Upper lobe of right lung (tissue), 1 donor: Measurements from ENCODE around the gene FUBP3. TPM values are rescaled to one million over a fixed set of nuclear protein-coding genes. Genes with fewer than 3 reads are reported as not detected.

Experiments
- ATAC-seq: fragments of 200-7000 bp; cut with Tn5 transposase; one replicate; pipeline ENCODE4 v1.9.1; 2020; ENCODE audit warnings: mild to moderate bottlenecking, moderate library complexity
- DNase-seq: peaks from one replicate; pipeline ENCODE4 v3.0.0-alpha.2; 2020
- H3K27ac ChIP-seq: fragments of 200-600 bp; one replicate; pipeline ENCODE4 v1.8.0; 2022
- H3K27me3 ChIP-seq: fragments of 200-600 bp; one replicate; pipeline ENCODE4 v1.8.0; 2022; ENCODE audit warnings: mild to moderate bottlenecking
- H3K36me3 ChIP-seq: fragments of 200-600 bp; one replicate; pipeline ENCODE4 v1.8.0; 2022
- H3K4me1 ChIP-seq: fragments of 200-600 bp; one replicate; pipeline ENCODE4 v1.8.0; 2022
- H3K4me3 ChIP-seq: fragments of 200-600 bp; one replicate; pipeline ENCODE4 v1.8.0; 2022; ENCODE audit warnings: mild to moderate bottlenecking
- H3K9me3 ChIP-seq: fragments of 200-600 bp; one replicate; pipeline ENCODE4 v1.8.0; 2022
- intact Hi-C: fragments of 100-400 bp; cut with DNase I; formaldehyde crosslinking; loops from one replicate; pipeline ENCODE4 v1.11.0; 2022
- total RNA-seq: library from RNA; stranded (reverse); fragmentation: NEBNext Ultra II Directional; extraction: Animal tissue kit (Norgen Biotek cat#: 25700); gene quantifications from one replicate; pipeline ENCODE4 v1.2.1, GENCODE V29; 2021
- TF ChIP-seq, protein P1 (sequence below): fragments of 200-600 bp; IDR thresholded peaks from one replicate; pipeline ENCODE4 v1.8.0; 2022; ENCODE audit warnings: antibody characterized with exemption
- donor health status: DM: no; HTN: yes; CAD: no; lungs with severe emphysema.

Gene FUBP3
- total RNA-seq, 1 donor from 2014 or later: 39.7 TPM

- Histone ChIP-seq H3K27me3 (no peaks in the 10 kb centered on the region), H3K4me1 (no peaks in the 10 kb centered on the region), H3K36me3 (peaks cover 98% of the 10 kb centered on the region), H3K9me3 (no peaks in the 10 kb centered on the region), H3K27ac (no peak overlapping the region), H3K4me3 (no peak overlapping the region)
- ATAC-seq (no peak), DNase-seq (peak; percentile 41)
- intact Hi-C loops: no loop called here
- TF ChIP-seq, protein P1, sequence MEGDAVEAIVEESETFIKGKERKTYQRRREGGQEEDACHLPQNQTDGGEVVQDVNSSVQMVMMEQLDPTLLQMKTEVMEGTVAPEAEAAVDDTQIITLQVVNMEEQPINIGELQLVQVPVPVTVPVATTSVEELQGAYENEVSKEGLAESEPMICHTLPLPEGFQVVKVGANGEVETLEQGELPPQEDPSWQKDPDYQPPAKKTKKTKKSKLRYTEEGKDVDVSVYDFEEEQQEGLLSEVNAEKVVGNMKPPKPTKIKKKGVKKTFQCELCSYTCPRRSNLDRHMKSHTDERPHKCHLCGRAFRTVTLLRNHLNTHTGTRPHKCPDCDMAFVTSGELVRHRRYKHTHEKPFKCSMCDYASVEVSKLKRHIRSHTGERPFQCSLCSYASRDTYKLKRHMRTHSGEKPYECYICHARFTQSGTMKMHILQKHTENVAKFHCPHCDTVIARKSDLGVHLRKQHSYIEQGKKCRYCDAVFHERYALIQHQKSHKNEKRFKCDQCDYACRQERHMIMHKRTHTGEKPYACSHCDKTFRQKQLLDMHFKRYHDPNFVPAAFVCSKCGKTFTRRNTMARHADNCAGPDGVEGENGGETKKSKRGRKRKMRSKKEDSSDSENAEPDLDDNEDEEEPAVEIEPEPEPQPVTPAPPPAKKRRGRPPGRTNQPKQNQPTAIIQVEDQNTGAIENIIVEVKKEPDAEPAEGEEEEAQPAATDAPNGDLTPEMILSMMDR: no peak
Observed at GRCh38 chr9:130633336-130634190, 54.2 kb downstream of the FUBP3 start.

- H3K27ac ChIP-seq: no peak overlapping the region
- no peak overlapping the region for H3K4me3 ChIP-seq
- no peaks in the 10 kb centered on the region for H3K9me3 ChIP-seq
- H3K36me3 ChIP-seq: peaks cover 91% of the 10 kb centered on the region
- intact Hi-C loops: no loop called here
- H3K27me3 ChIP-seq: no peaks in the 10 kb centered on the region
- TF ChIP-seq, protein P1: no peak
- H3K4me1 ChIP-seq: no peaks in the 10 kb centered on the region
- ATAC-seq (no peak), DNase-seq (peak; percentile 53)
Observed at GRCh38 chr9:130634191-130634768, 54.9 kb downstream of the FUBP3 start.

GRCh38 chr9:130634801-130635200 is 55.4 kb downstream of the FUBP3 start:
- no peak for ATAC-seq
- Histone ChIP-seq H3K4me3 (no peak overlapping the region), H3K36me3 (peaks cover 85% of the 10 kb centered on the region), H3K27ac (no peak overlapping the region), H3K4me1 (no peaks in the 10 kb centered on the region), H3K27me3 (no peaks in the 10 kb centered on the region), H3K9me3 (no peaks in the 10 kb centered on the region)
- TF ChIP-seq, protein P1: no peak
- DNase-seq: peak; percentile 28
- intact Hi-C loops: no loop called here

DNA sequence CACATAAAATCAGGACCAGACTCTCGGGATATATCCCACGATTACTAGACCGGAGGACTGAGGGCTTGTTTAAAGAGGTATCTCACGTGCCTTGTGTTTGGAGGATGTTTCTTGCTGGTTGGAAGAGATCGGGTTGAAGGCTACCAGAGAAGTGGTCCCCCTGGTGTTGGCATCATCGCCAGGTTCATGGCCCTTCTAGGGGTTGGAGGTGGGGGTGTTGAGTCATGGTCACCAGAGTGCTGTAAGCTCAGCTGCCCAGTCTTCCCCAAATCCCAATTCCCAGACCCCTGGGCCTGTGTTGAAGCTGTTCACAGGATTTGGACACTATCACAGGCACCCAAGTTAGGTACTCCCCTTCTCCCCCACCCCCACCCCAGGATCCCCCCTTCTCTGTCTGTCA is 55.9 kb downstream of the FUBP3 start:
- peaks cover 80% of the 10 kb centered on the region for H3K36me3 ChIP-seq
- H3K27me3 ChIP-seq: no peaks in the 10 kb centered on the region
- intact Hi-C loops: no loop called here
- no peaks in the 10 kb centered on the region for H3K9me3 ChIP-seq
- ATAC-seq (no peak), DNase-seq (peak; percentile 30)
- H3K4me1 ChIP-seq: no peaks in the 10 kb centered on the region
- H3K4me3 ChIP-seq: no peak overlapping the region
- TF ChIP-seq, protein P1: no peak
- H3K27ac ChIP-seq: no peak overlapping the region

- no peaks in the 10 kb centered on the region for H3K4me1 ChIP-seq
- H3K4me3 ChIP-seq: no peak overlapping the region
- intact Hi-C loops: no loop called here
- no peaks in the 10 kb centered on the region for H3K9me3 ChIP-seq
- H3K36me3 ChIP-seq: peaks cover 74% of the 10 kb centered on the region
- no peak overlapping the region for H3K27ac ChIP-seq
- TF ChIP-seq, protein P1: no peak
- H3K27me3 ChIP-seq: no peaks in the 10 kb centered on the region
- DNase-seq (peak; percentile 52), ATAC-seq (no peak)
Observed at GRCh38 chr9:130635721-130636647, 56.6 kb downstream of the FUBP3 start.
